GM20000 (cell line): ENCODE measurements around the gene ABCA13.

Experiments
- DNase-seq: peaks from one replicate; pipeline ENCODE4 v3.0.0; 2012; ENCODE audit warnings: low spot score
- CTCF ChIP-seq: IDR thresholded peaks from 2 replicates; pipeline ENCODE4 v1.5.1; 2012; ENCODE audit warnings: mild to moderate bottlenecking, control low read depth; ENCODE audit errors: extremely low read depth, missing control alignments

The ABCA13 gene

GRCh38 chr7:48691788-48692187, 520.5 kb downstream of the ABCA13 start:
- DNase-seq = no peak
- no peak for TF ChIP-seq CTCF
